ENCODE results near the gene SPATA3.

Gene SPATA3

GRCh38 chr2:230968921-230969658 is 26.8 kb upstream of the SPATA3 start:
- Histone ChIP-seq H3K9ac (ENCODE audit: insufficient read length, low read depth) (no peak overlapping the region), H3K4me1 (ENCODE audit: insufficient read depth, insufficient read length) (no peaks in the 10 kb centered on the region), H3K4me3 (ENCODE audit: insufficient read length, low read depth) (no peak overlapping the region), H3K9me3 (ENCODE audit: insufficient read depth, low read length) (peaks cover 10% of the 10 kb centered on the region; the same call in 1 of the 2 replicates), H3K36me3 (ENCODE audit: insufficient read depth, insufficient read length, low read length) (no peaks in the 10 kb centered on the region), H3K27me3 (ENCODE audit: insufficient read depth, insufficient read length) (no peaks in the 10 kb centered on the region)
- no peak for TF ChIP-seq ZNF274 (IDR thresholded peaks at IDR 0.05; ENCODE audit: low read depth, low read length)
- no peak for TF ChIP-seq YY1 (IDR thresholded peaks at IDR 0.05; ENCODE audit: insufficient read depth, insufficient read length)
- TF ChIP-seq SUZ12 (IDR thresholded peaks at IDR 0.05; ENCODE audit: extremely low read depth, insufficient read depth, insufficient read length) = no peak
- DNase-seq (ENCODE audit: low read depth, low spot score) = no peak

DNA sequence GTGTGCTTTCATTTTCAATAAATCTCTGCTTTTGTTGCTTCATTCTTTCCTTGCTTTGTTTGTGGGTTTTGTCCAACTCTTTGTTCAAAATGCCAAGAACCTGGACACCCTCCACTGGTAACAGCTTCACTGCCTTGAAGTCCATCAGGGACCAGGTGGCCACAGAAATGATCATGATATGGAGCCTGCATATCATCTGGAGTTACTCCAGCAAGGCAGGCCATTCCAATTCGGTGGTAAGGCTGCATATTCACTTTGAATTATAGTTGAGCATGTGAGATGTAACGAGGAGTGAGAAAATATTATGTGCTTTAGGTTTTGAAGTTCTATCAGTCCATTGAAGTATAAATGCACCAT is 26.3 kb upstream of the SPATA3 start:
- H3K9ac ChIP-seq (ENCODE audit: insufficient read length, low read depth) = no peak overlapping the region
- no peaks in the 10 kb centered on the region for H3K27me3 ChIP-seq (ENCODE audit: insufficient read depth, insufficient read length)
- peaks cover 4% of the 10 kb centered on the region; the same call in 1 of the 2 replicates for H3K9me3 ChIP-seq (ENCODE audit: insufficient read depth, low read length)
- DNase-seq (ENCODE audit: low read depth, low spot score) = no peak
- TF ChIP-seq ZNF274 (IDR thresholded peaks at IDR 0.05; ENCODE audit: low read depth, low read length) = no peak
- no peak for TF ChIP-seq YY1 (IDR thresholded peaks at IDR 0.05; ENCODE audit: insufficient read depth, insufficient read length)
- TF ChIP-seq SUZ12 (IDR thresholded peaks at IDR 0.05; ENCODE audit: extremely low read depth, insufficient read depth, insufficient read length) = no peak
- H3K4me1 ChIP-seq (ENCODE audit: insufficient read depth, insufficient read length) = no peaks in the 10 kb centered on the region
- no peaks in the 10 kb centered on the region for H3K36me3 ChIP-seq (ENCODE audit: insufficient read depth, insufficient read length, low read length)
- H3K4me3 ChIP-seq (ENCODE audit: insufficient read length, low read depth) = no peak overlapping the region

- no peak for DNase-seq (ENCODE audit: low read depth, low spot score)
- Histone ChIP-seq H3K9me3 (ENCODE audit: insufficient read depth, low read length) (peaks cover 6% of the 10 kb centered on the region; the same call in 1 of the 2 replicates), H3K4me1 (ENCODE audit: insufficient read depth, insufficient read length) (peaks cover 2% of the 10 kb centered on the region), H3K9ac (ENCODE audit: insufficient read length, low read depth) (no peak overlapping the region), H3K36me3 (ENCODE audit: insufficient read depth, insufficient read length, low read length) (no peaks in the 10 kb centered on the region), H3K27me3 (ENCODE audit: insufficient read depth, insufficient read length) (no peaks in the 10 kb centered on the region), H3K4me3 (ENCODE audit: insufficient read length, low read depth) (no peak overlapping the region)
- TF ChIP-seq ZNF274 (IDR thresholded peaks at IDR 0.05; ENCODE audit: low read depth, low read length) = no peak
- TF ChIP-seq YY1 (IDR thresholded peaks at IDR 0.05; ENCODE audit: insufficient read depth, insufficient read length) = no peak
- no peak for TF ChIP-seq SUZ12 (IDR thresholded peaks at IDR 0.05; ENCODE audit: extremely low read depth, insufficient read depth, insufficient read length)
Observed at GRCh38 chr2:230972046-230972445, 23.9 kb upstream of the SPATA3 start.

GRCh38 chr2:230974096-230974913 is 21.6 kb upstream of the SPATA3 start:
- peaks cover 6% of the 10 kb centered on the region; the same call in 1 of the 2 replicates for H3K9me3 ChIP-seq (ENCODE audit: insufficient read depth, low read length)
- H3K36me3 ChIP-seq (ENCODE audit: insufficient read depth, insufficient read length, low read length) = no peaks in the 10 kb centered on the region
- peaks cover 2% of the 10 kb centered on the region for H3K4me1 ChIP-seq (ENCODE audit: insufficient read depth, insufficient read length)
- no peak for DNase-seq (ENCODE audit: low read depth, low spot score)
- TF ChIP-seq YY1 (IDR thresholded peaks at IDR 0.05; ENCODE audit: insufficient read depth, insufficient read length) = no peak
- TF ChIP-seq ZNF274 (IDR thresholded peaks at IDR 0.05; ENCODE audit: low read depth, low read length) = no peak
- TF ChIP-seq SUZ12 (IDR thresholded peaks at IDR 0.05; ENCODE audit: extremely low read depth, insufficient read depth, insufficient read length) = no peak
- H3K9ac ChIP-seq (ENCODE audit: insufficient read length, low read depth) = no peak overlapping the region
- H3K27me3 ChIP-seq (ENCODE audit: insufficient read depth, insufficient read length) = no peaks in the 10 kb centered on the region
- no peak overlapping the region for H3K4me3 ChIP-seq (ENCODE audit: insufficient read length, low read depth)

DNA sequence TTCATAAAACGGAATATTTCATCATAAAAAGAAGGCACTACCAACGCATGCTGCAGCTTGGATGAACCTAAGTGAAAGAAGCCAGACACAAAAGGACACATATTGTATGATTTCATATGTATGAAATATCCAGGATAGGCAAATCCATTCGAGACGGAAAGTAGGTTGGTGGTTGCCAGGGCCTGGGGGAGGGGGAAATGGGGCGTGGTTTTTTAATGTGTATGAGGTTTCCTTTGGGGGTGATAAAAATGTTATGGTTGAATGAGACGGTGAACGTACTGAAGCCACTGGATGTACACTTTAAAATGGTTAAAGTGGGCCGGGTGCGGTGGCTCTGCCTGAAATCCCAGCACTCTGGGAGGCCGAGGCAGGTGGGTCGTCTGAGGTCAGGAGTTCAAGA is 20.0 kb upstream of the SPATA3 start:
- Histone ChIP-seq H3K4me3 (ENCODE audit: insufficient read length, low read depth) (no peak overlapping the region), H3K9ac (ENCODE audit: insufficient read length, low read depth) (no peak overlapping the region), H3K27me3 (ENCODE audit: insufficient read depth, insufficient read length) (no peaks in the 10 kb centered on the region), H3K9me3 (ENCODE audit: insufficient read depth, low read length) (peaks cover 6% of the 10 kb centered on the region; the same call in 1 of the 2 replicates), H3K4me1 (ENCODE audit: insufficient read depth, insufficient read length) (peaks cover 2% of the 10 kb centered on the region), H3K36me3 (ENCODE audit: insufficient read depth, insufficient read length, low read length) (no peaks in the 10 kb centered on the region)
- no peak for TF ChIP-seq ZNF274 (IDR thresholded peaks at IDR 0.05; ENCODE audit: low read depth, low read length)
- TF ChIP-seq SUZ12 (IDR thresholded peaks at IDR 0.05; ENCODE audit: extremely low read depth, insufficient read depth, insufficient read length) = no peak
- TF ChIP-seq YY1 (IDR thresholded peaks at IDR 0.05; ENCODE audit: insufficient read depth, insufficient read length) = no peak
- DNase-seq (ENCODE audit: low read depth, low spot score) = no peak

GRCh38 chr2:230976671-230977171 is 19.2 kb upstream of the SPATA3 start:
- no peak for TF ChIP-seq YY1 (IDR thresholded peaks at IDR 0.05; ENCODE audit: insufficient read depth, insufficient read length)
- TF ChIP-seq SUZ12 (IDR thresholded peaks at IDR 0.05; ENCODE audit: extremely low read depth, insufficient read depth, insufficient read length) = no peak
- TF ChIP-seq ZNF274 (IDR thresholded peaks at IDR 0.05; ENCODE audit: low read depth, low read length) = no peak

GRCh38 chr2:230980468-230980867 is 15.5 kb upstream of the SPATA3 start:
- Histone ChIP-seq H3K9ac (ENCODE audit: insufficient read length, low read depth) (no peak overlapping the region), H3K4me1 (ENCODE audit: insufficient read depth, insufficient read length) (peaks cover 4% of the 10 kb centered on the region), H3K4me3 (ENCODE audit: insufficient read length, low read depth) (no peak overlapping the region)

More at GRCh38 chr2:230976671-230977171, 19.2 kb upstream of the SPATA3 start:
- Histone ChIP-seq H3K9ac (ENCODE audit: insufficient read length, low read depth) (no peak overlapping the region), H3K9me3 (ENCODE audit: insufficient read depth, low read length) (peaks cover 6% of the 10 kb centered on the region; the same call in 1 of the 2 replicates), H3K4me1 (ENCODE audit: insufficient read depth, insufficient read length) (peaks cover 2% of the 10 kb centered on the region), H3K4me3 (ENCODE audit: insufficient read length, low read depth) (no peak overlapping the region), H3K36me3 (ENCODE audit: insufficient read depth, insufficient read length, low read length) (no peaks in the 10 kb centered on the region), H3K27me3 (ENCODE audit: insufficient read depth, insufficient read length) (no peaks in the 10 kb centered on the region)
- DNase-seq (ENCODE audit: low read depth, low spot score) = no peak

More at GRCh38 chr2:230980468-230980867, 15.5 kb upstream of the SPATA3 start:
- no peaks in the 10 kb centered on the region for H3K27me3 ChIP-seq (ENCODE audit: insufficient read depth, insufficient read length)
- no peak for TF ChIP-seq YY1 (IDR thresholded peaks at IDR 0.05; ENCODE audit: insufficient read depth, insufficient read length)
- TF ChIP-seq ZNF274 (IDR thresholded peaks at IDR 0.05; ENCODE audit: low read depth, low read length) = no peak
- no peak for TF ChIP-seq SUZ12 (IDR thresholded peaks at IDR 0.05; ENCODE audit: extremely low read depth, insufficient read depth, insufficient read length)
- H3K36me3 ChIP-seq (ENCODE audit: insufficient read depth, insufficient read length, low read length) = no peaks in the 10 kb centered on the region
- DNase-seq (ENCODE audit: low read depth, low spot score) = no peak
- H3K9me3 ChIP-seq (ENCODE audit: insufficient read depth, low read length) = no peaks in the 10 kb centered on the region

Data from NT2/D1 (cell line).